Skeletal muscle satellite cell (primary cell): ENCODE results near the gene PHF5A. TPM values are rescaled to one million over a fixed set of nuclear protein-coding genes. Genes with fewer than 3 reads are reported as not detected.
A peak's percentile ranks its signal among the peaks of the same experiment; 100 is the strongest.

ENCODE experiments used
- H3K27me3 ChIP-seq: 2 replicates; pipeline ENCODE4 v1.7.0; 2013; ENCODE audit warnings: low read length; ENCODE audit not compliant: control insufficient read depth, insufficient read depth
- H3K36me3 ChIP-seq: 2 replicates; pipeline ENCODE4 v1.7.0; 2013; ENCODE audit warnings: mild to moderate bottlenecking, control low read depth, low read length; ENCODE audit not compliant: insufficient read depth
- H3K4me1 ChIP-seq: 2 replicates; pipeline ENCODE4 v1.7.0; 2013; ENCODE audit warnings: low read length; ENCODE audit not compliant: control insufficient read depth, insufficient read depth
- H3K4me2 ChIP-seq: 2 replicates; pipeline ENCODE4 v1.7.0; 2013; ENCODE audit warnings: mild to moderate bottlenecking, low read length
- H3K4me3 ChIP-seq: 2 replicates; pipeline ENCODE4 v1.7.0; 2013; ENCODE audit warnings: low read length
- H3K9ac ChIP-seq: 2 replicates; pipeline ENCODE4 v1.7.0; 2013; ENCODE audit warnings: mild to moderate bottlenecking, low read depth, low read length, moderate library complexity
- H3K9me3 ChIP-seq: replicated peaks from 2 replicates; pipeline ENCODE4 v1.7.0; 2013; ENCODE audit warnings: mild to moderate bottlenecking, control low read depth, low read length
- total RNA-seq: library from RNA; depleted of rRNA; stranded (reverse); fragments of >200 nt; gene quantifications from 2 replicates; pipeline ENCODE4 v1.2.3, GENCODE V29; 2012; rRNA removed

The PHF5A gene, protein sequence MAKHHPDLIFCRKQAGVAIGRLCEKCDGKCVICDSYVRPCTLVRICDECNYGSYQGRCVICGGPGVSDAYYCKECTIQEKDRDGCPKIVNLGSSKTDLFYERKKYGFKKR
- total RNA-seq, result 53.2 and 54.4 TPM in 2 replicates

- Histone ChIP-seq H3K36me3 (peaks cover 36% of the 10 kb centered on the region), H3K4me1 (peaks cover 9% of the 10 kb centered on the region), H3K4me2 (peak within 1 kb of the TSS; percentile 76), H3K9ac (peak within 1 kb of the TSS; percentile 85), H3K27me3 (no peaks in the 10 kb centered on the region), H3K4me3 (peak within 1 kb of the TSS; percentile 88), H3K9me3 (no peaks in the 10 kb centered on the region)
These were observed at the start of gene PHF5A, which contains the start of gene ACO2 for GRCh38 chr22:41468381-41469217. PHF5A (minus strand) TSS chr22:41468692; CDS start chr22:41468653, 39 bp downstream. ACO2 (plus strand) TSS chr22:41469117; CDS start chr22:41469147, 30 bp downstream.

GRCh38 chr22:41518048-41518347 is 49.5 kb upstream of the PHF5A start:
- Histone ChIP-seq H3K4me3 (no peak overlapping the region), H3K4me1 (peaks cover 8% of the 10 kb centered on the region), H3K9me3 (no peaks in the 10 kb centered on the region), H3K4me2 (no peak overlapping the region), H3K27me3 (no peaks in the 10 kb centered on the region), H3K9ac (no peak overlapping the region), H3K36me3 (peaks cover 45% of the 10 kb centered on the region)

- no peak overlapping the region for H3K9ac ChIP-seq
- no peak overlapping the region for H3K4me3 ChIP-seq
- H3K9me3 ChIP-seq, result no peaks in the 10 kb centered on the region
- H3K27me3 ChIP-seq, result no peaks in the 10 kb centered on the region
- no peak overlapping the region for H3K4me2 ChIP-seq
- H3K4me1 ChIP-seq, result peaks cover 14% of the 10 kb centered on the region
- H3K36me3 ChIP-seq, result peaks cover 47% of the 10 kb centered on the region
These were observed 48.9 kb upstream of the PHF5A start for GRCh38 chr22:41517172-41518047.

DNA sequence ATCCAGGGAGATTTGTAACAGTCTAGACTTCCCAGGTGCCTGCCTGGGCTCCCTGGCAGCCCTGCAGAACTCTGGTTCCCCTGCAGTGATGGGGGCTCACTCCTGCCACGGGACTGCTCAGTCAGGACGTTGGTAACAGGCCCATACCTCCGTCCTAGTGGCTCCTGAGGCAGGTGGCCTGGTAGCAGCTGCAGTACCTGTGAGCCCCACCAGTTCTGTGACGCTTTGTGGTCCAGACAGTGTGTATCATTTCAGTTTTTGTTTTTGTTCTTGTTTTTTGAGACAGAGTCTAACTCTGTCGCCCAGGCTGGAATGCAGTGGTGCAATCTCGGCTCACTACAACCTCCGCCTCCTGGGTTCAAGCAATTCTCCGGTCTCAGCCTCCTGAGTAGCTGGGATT is 48.0 kb upstream of the PHF5A start:
- H3K36me3 ChIP-seq, result peaks cover 51% of the 10 kb centered on the region

DNA sequence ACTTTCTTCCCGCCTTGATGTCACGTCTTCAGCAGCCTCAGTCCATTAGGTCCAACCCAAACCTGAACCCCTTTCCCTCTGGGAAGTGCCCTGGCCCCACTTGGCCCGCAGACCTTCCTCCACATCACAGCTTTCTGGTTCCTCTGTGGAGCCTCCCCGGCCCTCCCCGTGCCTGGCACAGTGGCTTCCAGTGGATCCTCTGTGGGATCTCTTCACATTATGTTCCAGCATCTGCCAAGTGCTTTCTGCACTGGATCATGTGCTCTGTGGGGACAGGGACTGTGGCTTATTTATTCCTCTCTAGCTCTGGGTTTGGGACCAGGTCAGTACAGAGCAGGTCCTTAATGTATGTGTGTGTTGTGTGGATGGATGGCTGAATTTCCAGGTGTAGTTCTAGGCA is 44.9 kb upstream of the PHF5A start:
- peaks cover 49% of the 10 kb centered on the region for H3K36me3 ChIP-seq
- peaks cover 17% of the 10 kb centered on the region for H3K4me1 ChIP-seq
- no peak overlapping the region for H3K9ac ChIP-seq

More for the DNA sequence above, 48.0 kb upstream of the PHF5A start:
- Histone ChIP-seq H3K9me3 (no peaks in the 10 kb centered on the region), H3K27me3 (no peaks in the 10 kb centered on the region), H3K4me2 (no peak overlapping the region), H3K4me1 (peaks cover 17% of the 10 kb centered on the region), H3K4me3 (no peak overlapping the region), H3K9ac (no peak overlapping the region)

GRCh38 chr22:41512421-41513194 is 44.1 kb upstream of the PHF5A start:
- Histone ChIP-seq H3K27me3 (no peaks in the 10 kb centered on the region), H3K9me3 (no peaks in the 10 kb centered on the region), H3K4me1 (peaks cover 17% of the 10 kb centered on the region), H3K9ac (no peak overlapping the region), H3K4me3 (peak overlapping the region; percentile 4), H3K36me3 (peaks cover 51% of the 10 kb centered on the region), H3K4me2 (peak overlapping the region; percentile 40)

More for the DNA sequence above, 44.9 kb upstream of the PHF5A start:
- Histone ChIP-seq H3K4me3 (no peak overlapping the region), H3K27me3 (no peaks in the 10 kb centered on the region), H3K4me2 (peak overlapping the region; percentile 40), H3K9me3 (no peaks in the 10 kb centered on the region)

DNA sequence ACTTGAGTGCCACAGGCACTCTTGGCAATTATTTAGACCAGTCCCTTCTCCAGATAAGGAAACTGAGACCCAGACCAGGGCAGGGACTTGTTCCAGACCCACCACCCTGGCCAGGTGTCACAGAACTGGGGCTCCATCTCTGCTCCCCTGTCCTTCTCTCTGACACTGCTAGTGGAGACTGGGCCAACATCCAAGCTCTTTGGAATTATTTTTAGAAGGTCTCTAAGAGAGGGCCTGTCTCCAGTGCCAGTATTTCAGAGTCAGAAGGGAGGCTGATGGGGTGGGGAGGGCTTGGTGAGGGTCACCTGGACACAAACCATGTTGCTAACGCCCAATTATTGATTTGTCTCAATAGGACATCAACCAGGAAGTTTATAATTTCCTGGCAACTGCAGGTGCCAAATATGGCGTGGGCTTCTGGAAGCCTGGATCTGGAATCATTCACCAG is 43.1 kb upstream of the PHF5A start:
- no peaks in the 10 kb centered on the region for H3K9me3 ChIP-seq

DNA sequence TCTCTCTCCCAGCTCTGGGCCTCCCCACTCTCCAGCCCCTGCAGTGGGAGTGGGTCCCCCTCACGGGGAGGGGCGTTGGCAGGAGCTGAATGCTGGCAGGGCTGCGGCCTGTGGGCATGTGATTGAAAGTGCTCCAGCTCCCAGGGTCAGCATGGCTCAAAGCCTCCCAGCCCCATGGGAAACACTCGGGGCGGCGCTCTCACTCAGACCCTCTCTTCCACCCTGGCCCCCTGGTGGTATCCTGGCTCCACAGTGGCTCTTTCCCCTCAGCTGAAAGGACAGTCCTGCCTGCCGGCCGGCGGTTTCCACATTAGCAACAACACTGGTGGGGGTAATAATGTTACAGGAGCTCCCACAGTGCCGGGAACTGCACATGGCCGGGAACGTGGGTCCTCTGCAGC is 40.3 kb upstream of the PHF5A start:
- no peak overlapping the region for H3K4me3 ChIP-seq
- H3K9ac ChIP-seq, result no peak overlapping the region
- H3K27me3 ChIP-seq, result no peaks in the 10 kb centered on the region
- H3K36me3 ChIP-seq, result peaks cover 25% of the 10 kb centered on the region
- no peak overlapping the region for H3K4me2 ChIP-seq
- H3K4me1 ChIP-seq, result peaks cover 21% of the 10 kb centered on the region
- H3K9me3 ChIP-seq, result no peaks in the 10 kb centered on the region

More for the DNA sequence above, 43.1 kb upstream of the PHF5A start:
- H3K36me3 ChIP-seq, result peaks cover 46% of the 10 kb centered on the region
- H3K4me1 ChIP-seq, result peaks cover 13% of the 10 kb centered on the region
- no peaks in the 10 kb centered on the region for H3K27me3 ChIP-seq
- no peak overlapping the region for H3K4me3 ChIP-seq
- no peak overlapping the region for H3K9ac ChIP-seq
- no peak overlapping the region for H3K4me2 ChIP-seq

GRCh38 chr22:41507330-41508063 is 39.0 kb upstream of the PHF5A start:
- H3K9ac ChIP-seq, result no peak overlapping the region
- H3K36me3 ChIP-seq, result peaks cover 21% of the 10 kb centered on the region
- no peaks in the 10 kb centered on the region for H3K27me3 ChIP-seq
- H3K9me3 ChIP-seq, result no peaks in the 10 kb centered on the region
- no peak overlapping the region for H3K4me3 ChIP-seq
- no peak overlapping the region for H3K4me2 ChIP-seq
- peaks cover 12% of the 10 kb centered on the region for H3K4me1 ChIP-seq

DNA sequence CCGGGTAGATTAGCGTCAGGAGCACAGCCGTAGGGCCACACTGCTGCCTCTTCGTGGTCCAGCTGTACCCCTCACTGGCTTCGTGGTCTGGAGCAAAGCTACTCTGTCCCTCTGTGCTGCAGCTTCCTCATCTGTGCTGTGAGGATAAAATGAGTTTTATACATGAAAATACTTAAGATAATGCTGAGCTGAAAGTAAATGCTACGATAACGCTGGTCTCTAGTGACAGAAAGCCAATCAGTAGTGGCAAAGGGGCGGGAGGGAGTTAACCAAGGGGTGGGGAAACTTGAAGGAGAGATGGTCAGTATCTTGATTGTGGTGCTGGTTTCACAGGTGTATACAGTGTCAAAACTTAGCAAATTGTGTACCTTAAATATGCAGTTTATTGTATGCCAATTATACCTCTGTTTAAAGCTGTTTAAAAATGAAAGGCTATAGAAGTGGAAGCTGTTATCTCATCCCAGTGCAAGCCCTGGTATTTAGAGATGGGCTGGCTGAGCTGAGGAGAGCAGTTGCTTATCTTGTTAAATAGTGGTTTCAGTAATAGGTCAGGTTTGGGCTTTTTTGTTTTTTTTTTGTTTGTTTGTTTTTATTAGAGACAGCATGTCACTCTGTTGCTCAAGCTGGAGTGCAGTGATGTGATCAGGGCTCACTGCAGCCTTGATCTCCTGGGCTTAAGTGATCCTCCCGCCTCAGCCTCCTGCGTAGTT is 37.2 kb upstream of the PHF5A start:
- H3K4me3 ChIP-seq, result no peak overlapping the region
- no peak overlapping the region for H3K4me2 ChIP-seq
- H3K9me3 ChIP-seq, result no peaks in the 10 kb centered on the region
- H3K4me1 ChIP-seq, result peaks cover 8% of the 10 kb centered on the region
- H3K36me3 ChIP-seq, result peaks cover 23% of the 10 kb centered on the region
- H3K27me3 ChIP-seq, result no peaks in the 10 kb centered on the region
- H3K9ac ChIP-seq, result no peak overlapping the region
